Skeletal muscle tissue (tissue), 4 donors: ENCODE data around the gene NALCN. TPM values are rescaled to one million over a fixed set of nuclear protein-coding genes. Genes with fewer than 3 reads are reported as not detected.

Source experiments
- H3K27ac ChIP-seq: one replicate; pipeline ENCODE4 v1.7.0; 2013; ENCODE audit warnings: mild to moderate bottlenecking, low read depth, low read length, inconsistent platforms
- H3K27me3 ChIP-seq, 3 donors: one replicate each; pipeline ENCODE4 v1.7.0; 2013; ENCODE audit warnings: low read length in 3 of 3; ENCODE audit not compliant: control insufficient read depth in 3 of 3, insufficient read depth in 3 of 3
- H3K36me3 ChIP-seq, 3 donors: one replicate each; pipeline ENCODE4 v1.7.0; 2013; ENCODE audit warnings: low read length in 3 of 3; ENCODE audit not compliant: control insufficient read depth in 3 of 3, insufficient read depth in 3 of 3
- H3K4me1 ChIP-seq, 3 donors: one replicate each; pipeline ENCODE4 v1.7.0; 2013; ENCODE audit warnings: low read length in 3 of 3, mild to moderate bottlenecking in 3 of 3; ENCODE audit not compliant: control insufficient read depth in 3 of 3, insufficient read depth in 3 of 3
- H3K4me3 ChIP-seq, 3 donors: one replicate each; pipeline ENCODE4 v1.7.0; 2013; ENCODE audit warnings: low read length in 3 of 3
- H3K9ac ChIP-seq, 3 donors: one replicate each; pipeline ENCODE4 v1.7.0; 2013; ENCODE audit warnings: low read length in 3 of 3, mild to moderate bottlenecking in 3 of 3, moderate library complexity in 2 of 3, low read depth in 1 of 3
- H3K9me3 ChIP-seq, 3 donors: one replicate each; pipeline ENCODE4 v1.7.0; 2013; ENCODE audit warnings: low read length in 3 of 3; ENCODE audit not compliant: control insufficient read depth in 3 of 3
- total RNA-seq: library from RNA; depleted of rRNA; stranded (reverse); fragments of >200 nt; gene quantifications from one replicate; pipeline ENCODE4 v1.2.3, GENCODE V29; 2014
- donor health status: Osteomylitis.

The NALCN gene
- total RNA-seq, 1 donor from 2014 or later = 1.0 TPM

GRCh38 chr13:101152184-101152583 lies 264.1 kb downstream of the NALCN start:
- H3K27me3 ChIP-seq = peaks cover 2 to 8% (median 2%) of the 10 kb centered on the region in 3 donors
- no peak overlapping the region for H3K4me3 ChIP-seq

DNA sequence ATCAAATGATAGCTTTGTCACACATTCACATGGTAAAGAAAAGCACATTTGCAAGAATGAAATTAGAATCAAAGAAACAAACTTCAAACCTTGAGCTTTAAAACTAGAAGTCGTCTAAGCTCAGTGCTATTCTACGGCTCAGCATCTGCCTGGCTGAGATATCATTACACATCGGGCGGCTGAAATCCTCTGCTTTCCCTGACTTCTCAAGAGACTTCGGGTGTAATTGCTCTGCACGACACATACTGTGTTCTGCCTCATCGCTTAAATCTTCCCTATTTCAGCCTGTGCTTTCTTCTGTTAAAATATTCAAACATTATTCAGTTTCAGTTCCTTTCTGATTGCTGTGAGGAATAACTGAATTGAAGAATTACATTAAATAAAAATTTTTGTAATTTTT lies 265.3 kb downstream of the NALCN start:
- no peak overlapping the region for H3K27ac ChIP-seq
- H3K9me3 ChIP-seq = no peaks in the 10 kb centered on the region
- H3K27me3 ChIP-seq = peaks cover 2 to 8% (median 5%) of the 10 kb centered on the region in 3 donors
- H3K4me3 ChIP-seq = no peak overlapping the region
- H3K9ac ChIP-seq = no peak overlapping the region
- no peaks in the 10 kb centered on the region for H3K4me1 ChIP-seq
- no peaks in the 10 kb centered on the region for H3K36me3 ChIP-seq

More at GRCh38 chr13:101152184-101152583, 264.1 kb downstream of the NALCN start:
- Histone ChIP-seq H3K9me3 (no peaks in the 10 kb centered on the region), H3K27ac (no peak overlapping the region), H3K36me3 (no peaks in the 10 kb centered on the region), H3K9ac (no peak overlapping the region), H3K4me1 (no peaks in the 10 kb centered on the region)

DNA sequence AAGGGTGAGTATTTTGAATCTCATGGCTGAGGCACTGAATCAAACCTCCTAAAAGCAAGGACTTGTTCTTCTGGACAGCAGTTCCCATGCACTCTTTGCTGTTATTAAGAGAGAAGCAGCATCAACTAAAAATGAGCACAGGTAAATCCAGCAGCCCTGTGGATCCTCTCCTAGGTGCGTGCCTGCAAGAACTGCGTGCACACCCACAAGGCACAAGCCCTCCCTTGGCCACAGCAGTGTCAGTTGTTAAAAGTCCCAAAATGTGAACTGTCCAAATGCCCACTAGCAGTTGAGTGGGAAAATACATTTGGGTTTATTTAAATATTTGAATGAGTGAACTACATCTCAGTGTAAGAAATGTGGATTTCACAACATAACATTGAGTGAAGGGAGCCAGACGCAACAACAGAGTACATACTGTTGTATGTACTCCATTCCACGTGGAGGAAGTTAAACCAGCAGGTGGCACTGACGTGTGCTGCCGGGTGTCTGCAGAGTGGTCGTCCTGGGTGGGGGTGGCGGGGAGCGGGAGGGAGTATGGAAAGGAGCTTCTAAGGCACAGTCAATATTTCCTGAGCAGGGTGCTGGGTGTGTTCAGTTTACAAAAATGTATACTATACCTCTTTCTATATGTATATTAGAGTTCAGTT lies 266.4 kb downstream of the NALCN start:
- H3K27me3 ChIP-seq = peaks cover 2 to 8% (median 6%) of the 10 kb centered on the region in 3 donors
- no peaks in the 10 kb centered on the region for H3K4me1 ChIP-seq
- no peak overlapping the region for H3K4me3 ChIP-seq
- no peak overlapping the region for H3K27ac ChIP-seq
- H3K9me3 ChIP-seq = no peaks in the 10 kb centered on the region
- H3K9ac ChIP-seq = no peak overlapping the region
- no peaks in the 10 kb centered on the region for H3K36me3 ChIP-seq

DNA sequence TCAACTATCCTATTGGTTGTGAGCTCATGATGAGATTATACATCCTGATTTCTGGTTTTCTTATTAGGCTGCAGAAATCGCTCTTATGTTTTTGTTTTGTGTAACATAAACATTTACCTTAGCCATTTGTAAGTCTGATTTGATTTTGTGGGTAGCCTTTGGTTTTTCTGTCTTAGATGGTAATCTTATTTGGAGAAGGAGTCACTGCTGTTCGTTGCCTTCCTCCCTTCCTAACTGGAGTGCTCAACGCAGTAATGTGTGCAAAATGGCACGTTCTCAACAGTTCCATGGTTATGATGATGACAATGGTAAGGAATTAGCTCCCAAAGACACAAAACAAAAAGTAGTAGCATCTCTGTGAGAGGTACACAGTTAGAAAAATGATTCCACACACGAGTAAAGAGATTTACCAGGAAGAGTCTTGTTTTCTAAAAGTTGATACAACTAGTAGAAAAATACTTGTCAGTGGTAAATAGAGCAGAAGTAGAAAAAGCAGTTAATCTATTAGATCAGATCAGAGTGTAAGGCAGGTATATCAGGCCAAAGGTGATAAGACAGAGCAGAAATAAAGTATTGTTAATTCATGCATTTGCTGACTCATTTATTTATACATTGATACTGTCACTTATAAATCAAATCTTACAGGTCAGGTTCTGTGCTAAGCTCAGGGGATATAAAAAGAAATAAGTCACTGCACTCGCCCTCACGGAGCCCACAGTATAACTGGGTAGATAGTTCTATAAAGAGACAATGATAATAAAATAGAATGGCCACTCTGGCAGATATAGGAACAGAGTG lies 270.0 kb downstream of the NALCN start:
- H3K27me3 ChIP-seq = peaks cover 0 to 6% (median 5%) of the 10 kb centered on the region in 3 donors
- no peaks in the 10 kb centered on the region for H3K9me3 ChIP-seq
- H3K9ac ChIP-seq = no peak overlapping the region
- no peaks in the 10 kb centered on the region for H3K4me1 ChIP-seq
- no peak overlapping the region for H3K4me3 ChIP-seq
- H3K27ac ChIP-seq = no peak overlapping the region
- H3K36me3 ChIP-seq = no peaks in the 10 kb centered on the region

DNA sequence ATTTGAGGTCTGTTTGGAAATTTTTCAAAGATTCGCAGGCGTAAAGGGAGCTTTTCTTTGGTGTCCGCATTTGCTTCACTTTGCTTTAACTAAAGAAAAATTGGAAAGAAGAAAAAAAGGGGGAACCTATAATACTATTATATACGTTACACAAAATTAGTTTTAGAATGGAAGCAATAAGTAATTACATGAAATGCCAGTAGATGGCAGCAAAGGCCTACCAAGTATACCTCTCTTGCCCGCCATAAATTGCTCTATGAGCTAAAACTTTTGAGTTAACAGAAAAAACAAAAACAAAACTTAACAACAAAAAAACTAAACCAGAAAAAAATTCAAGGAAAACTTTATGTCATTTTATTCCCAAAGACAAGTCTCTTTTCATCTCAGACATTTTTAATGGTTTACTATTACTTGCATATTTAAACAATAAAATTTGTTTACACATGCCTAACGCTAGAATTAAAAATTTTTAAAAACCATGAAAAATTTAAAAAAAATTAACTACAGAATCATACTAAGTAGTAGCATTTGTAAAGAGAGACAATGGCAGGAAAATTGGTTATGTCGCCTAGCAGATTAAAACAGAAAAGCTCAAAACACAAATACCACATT lies 271.4 kb downstream of the NALCN start:
- H3K27me3 ChIP-seq = peaks cover 3 to 6% (median 5%) of the 10 kb centered on the region in 3 donors
- no peak overlapping the region for H3K4me3 ChIP-seq
- no peaks in the 10 kb centered on the region for H3K4me1 ChIP-seq
- H3K27ac ChIP-seq = no peak overlapping the region
- no peaks in the 10 kb centered on the region for H3K9me3 ChIP-seq
- no peak overlapping the region for H3K9ac ChIP-seq
- no peaks in the 10 kb centered on the region for H3K36me3 ChIP-seq

DNA sequence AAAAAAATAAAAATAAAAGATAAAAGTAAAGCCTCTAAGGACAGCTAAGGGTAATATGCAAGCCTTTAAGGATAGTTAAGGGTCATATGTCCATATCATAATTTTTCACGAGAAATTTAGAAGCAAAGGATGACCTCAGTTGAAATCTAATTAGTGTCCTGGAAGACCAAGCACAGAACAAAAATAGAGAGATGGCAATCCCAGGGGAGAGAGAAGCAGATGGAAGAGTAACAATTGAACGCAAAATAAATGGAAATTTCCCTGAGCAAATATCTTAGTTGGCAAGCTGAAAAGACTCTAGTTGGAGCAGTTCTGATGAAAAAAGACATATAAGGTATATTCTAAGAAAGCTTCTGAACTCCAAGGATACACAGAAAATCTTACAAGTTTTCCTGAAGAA lies 275.4 kb downstream of the NALCN start:
- Histone ChIP-seq H3K36me3 (no peaks in the 10 kb centered on the region), H3K4me3 (no peak overlapping the region), H3K9me3 (no peaks in the 10 kb centered on the region), H3K27me3 (peaks cover 0 to 3% (median under 1%) of the 10 kb centered on the region in 3 donors), H3K9ac (no peak overlapping the region), H3K27ac (no peak overlapping the region), H3K4me1 (no peaks in the 10 kb centered on the region)

DNA sequence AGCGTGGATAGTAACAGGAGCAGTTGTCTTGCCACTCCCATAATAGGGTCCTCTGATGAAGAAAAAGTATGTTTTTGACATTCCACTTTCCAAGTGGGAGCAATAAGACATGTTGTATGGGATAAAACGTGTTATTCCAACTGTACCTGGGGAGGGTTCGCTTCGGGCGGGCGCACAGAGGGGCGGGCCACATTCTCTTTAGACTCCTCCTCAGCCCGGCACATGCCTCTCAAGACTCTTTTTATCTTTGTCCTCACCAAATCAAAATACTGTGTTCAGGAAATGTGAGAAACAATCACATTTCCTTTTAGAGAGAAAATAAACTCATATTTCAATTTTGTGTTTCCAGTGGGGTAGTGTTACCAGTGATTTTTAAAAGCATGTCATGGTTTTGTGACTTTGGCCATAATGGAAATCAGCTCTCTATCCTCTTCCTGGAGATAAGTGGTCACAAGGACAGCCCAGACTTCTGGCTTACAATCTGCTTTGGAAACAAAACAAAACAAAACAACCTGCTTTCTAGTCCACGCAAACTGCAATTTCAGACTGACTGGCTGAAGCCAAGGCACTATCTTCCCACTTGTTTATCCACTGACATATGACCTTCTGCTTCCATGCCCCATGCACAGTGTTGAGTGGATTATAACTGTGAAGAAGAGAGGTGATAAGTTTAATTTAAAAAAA lies 276.1 kb downstream of the NALCN start:
- Histone ChIP-seq H3K9me3 (no peaks in the 10 kb centered on the region), H3K27me3 (peaks cover 0 to 3% (median 0%) of the 10 kb centered on the region in 3 donors), H3K4me1 (no peaks in the 10 kb centered on the region), H3K4me3 (no peak overlapping the region), H3K27ac (no peak overlapping the region), H3K9ac (no peak overlapping the region), H3K36me3 (no peaks in the 10 kb centered on the region)

DNA sequence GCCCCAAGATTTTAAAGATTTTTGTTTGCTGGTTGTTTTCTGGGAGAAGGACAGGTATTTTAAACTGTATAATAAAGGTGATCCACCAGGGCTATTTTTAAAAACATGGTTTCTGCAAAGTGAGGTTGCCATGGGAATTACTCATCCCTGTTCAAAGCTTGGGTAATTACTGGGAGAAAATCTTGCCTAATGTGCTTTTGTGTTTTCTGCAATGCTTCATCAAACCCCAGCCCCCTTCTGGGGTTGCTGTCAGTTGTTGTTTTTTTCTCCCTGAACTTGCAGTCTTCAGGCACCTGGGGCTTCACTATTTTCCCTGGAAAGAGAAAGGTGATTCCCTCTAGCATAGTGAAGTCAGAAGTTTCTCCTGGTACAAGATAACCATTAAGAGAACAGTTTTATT lies 277.2 kb downstream of the NALCN start:
- no peaks in the 10 kb centered on the region for H3K9me3 ChIP-seq
- H3K27ac ChIP-seq = no peak overlapping the region
- H3K27me3 ChIP-seq = peaks cover 0 to 3% (median 0%) of the 10 kb centered on the region in 3 donors
- no peak overlapping the region for H3K9ac ChIP-seq
- H3K36me3 ChIP-seq = no peaks in the 10 kb centered on the region
- no peak overlapping the region for H3K4me3 ChIP-seq
- no peaks in the 10 kb centered on the region for H3K4me1 ChIP-seq

GRCh38 chr13:101127741-101128353 lies 288.5 kb downstream of the NALCN start:
- Histone ChIP-seq H3K9me3 (no peaks in the 10 kb centered on the region), H3K27ac (no peak overlapping the region), H3K9ac (no peak overlapping the region), H3K27me3 (no peaks in the 10 kb centered on the region), H3K4me1 (no peaks in the 10 kb centered on the region), H3K4me3 (no peak overlapping the region), H3K36me3 (no peaks in the 10 kb centered on the region)
